ENCODE measurements around the gene SLC2A1.

DNA sequence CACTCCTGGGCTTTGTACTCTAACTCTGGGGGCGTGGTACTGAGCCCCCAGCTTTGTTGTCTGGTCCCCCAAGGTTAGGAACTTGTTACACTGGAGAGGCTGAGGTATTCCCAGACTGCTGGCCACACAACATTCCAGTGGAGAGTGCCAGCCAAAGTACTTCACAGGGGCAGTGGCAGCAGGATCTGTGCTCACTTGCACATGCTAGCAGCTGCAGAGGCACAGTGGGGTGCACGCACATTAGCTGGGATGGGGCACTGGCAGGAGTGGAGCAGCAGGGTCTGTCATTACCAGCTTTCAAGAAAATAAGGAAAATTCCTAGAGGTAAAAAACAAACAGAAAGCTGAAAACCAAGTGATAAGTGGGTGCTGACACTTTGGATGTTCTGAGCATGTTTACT lies 81.3 kb downstream of the SLC2A1 start:
- TF ChIP-seq, protein P1, sequence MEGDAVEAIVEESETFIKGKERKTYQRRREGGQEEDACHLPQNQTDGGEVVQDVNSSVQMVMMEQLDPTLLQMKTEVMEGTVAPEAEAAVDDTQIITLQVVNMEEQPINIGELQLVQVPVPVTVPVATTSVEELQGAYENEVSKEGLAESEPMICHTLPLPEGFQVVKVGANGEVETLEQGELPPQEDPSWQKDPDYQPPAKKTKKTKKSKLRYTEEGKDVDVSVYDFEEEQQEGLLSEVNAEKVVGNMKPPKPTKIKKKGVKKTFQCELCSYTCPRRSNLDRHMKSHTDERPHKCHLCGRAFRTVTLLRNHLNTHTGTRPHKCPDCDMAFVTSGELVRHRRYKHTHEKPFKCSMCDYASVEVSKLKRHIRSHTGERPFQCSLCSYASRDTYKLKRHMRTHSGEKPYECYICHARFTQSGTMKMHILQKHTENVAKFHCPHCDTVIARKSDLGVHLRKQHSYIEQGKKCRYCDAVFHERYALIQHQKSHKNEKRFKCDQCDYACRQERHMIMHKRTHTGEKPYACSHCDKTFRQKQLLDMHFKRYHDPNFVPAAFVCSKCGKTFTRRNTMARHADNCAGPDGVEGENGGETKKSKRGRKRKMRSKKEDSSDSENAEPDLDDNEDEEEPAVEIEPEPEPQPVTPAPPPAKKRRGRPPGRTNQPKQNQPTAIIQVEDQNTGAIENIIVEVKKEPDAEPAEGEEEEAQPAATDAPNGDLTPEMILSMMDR (conservative IDR thresholded peaks at IDR 0.05) = no peak
- TF ChIP-seq EZH2 (IDR thresholded peaks at IDR 0.05; ENCODE audit: low read depth) = no peak

Data from PC-9 (cell line).